ENCODE data around the gene GSTA4. TPM values are rescaled to one million over a fixed set of nuclear protein-coding genes. Genes with fewer than 3 reads are reported as not detected.

The GSTA4 gene
- total and polyA plus RNA-seq, 12 donors = 9.4 to 16.3 (median 12.0) TPM

DNA sequence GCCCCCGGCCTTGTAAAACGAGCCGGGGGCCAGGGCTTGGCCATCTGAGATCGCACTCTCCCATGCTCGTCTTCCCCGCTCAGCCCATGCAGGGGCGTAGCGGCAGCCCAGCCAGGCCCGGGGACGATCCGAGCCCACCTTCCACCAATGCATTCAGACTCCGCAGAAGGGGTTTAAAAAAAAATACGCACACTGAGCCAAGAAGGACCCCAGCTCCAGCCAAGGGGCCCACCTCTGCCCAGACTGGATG is 320 bp downstream of the GSTA4 start:
- H3K4me3 ChIP-seq = peak overlapping the region; percentile 58 to 91 (median 73)
- H3K27ac ChIP-seq = peak overlapping the region; percentile 86 to 96 (median 91)
- peak; percentile 20 to 52 (median 48) for ATAC-seq
- no peaks in the 10 kb centered on the region for H3K27me3 ChIP-seq
- 0% methylated on average over 13 of the region's 13 CpGs for WGBS, 2 donors
- peaks cover 0 to 15% (median 0%) of the 10 kb centered on the region in 9 donors for H3K36me3 ChIP-seq
- TF ChIP-seq, protein P1, sequence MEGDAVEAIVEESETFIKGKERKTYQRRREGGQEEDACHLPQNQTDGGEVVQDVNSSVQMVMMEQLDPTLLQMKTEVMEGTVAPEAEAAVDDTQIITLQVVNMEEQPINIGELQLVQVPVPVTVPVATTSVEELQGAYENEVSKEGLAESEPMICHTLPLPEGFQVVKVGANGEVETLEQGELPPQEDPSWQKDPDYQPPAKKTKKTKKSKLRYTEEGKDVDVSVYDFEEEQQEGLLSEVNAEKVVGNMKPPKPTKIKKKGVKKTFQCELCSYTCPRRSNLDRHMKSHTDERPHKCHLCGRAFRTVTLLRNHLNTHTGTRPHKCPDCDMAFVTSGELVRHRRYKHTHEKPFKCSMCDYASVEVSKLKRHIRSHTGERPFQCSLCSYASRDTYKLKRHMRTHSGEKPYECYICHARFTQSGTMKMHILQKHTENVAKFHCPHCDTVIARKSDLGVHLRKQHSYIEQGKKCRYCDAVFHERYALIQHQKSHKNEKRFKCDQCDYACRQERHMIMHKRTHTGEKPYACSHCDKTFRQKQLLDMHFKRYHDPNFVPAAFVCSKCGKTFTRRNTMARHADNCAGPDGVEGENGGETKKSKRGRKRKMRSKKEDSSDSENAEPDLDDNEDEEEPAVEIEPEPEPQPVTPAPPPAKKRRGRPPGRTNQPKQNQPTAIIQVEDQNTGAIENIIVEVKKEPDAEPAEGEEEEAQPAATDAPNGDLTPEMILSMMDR (IDR thresholded peaks at IDR 0.05) = no peak
- peaks cover 0 to 31% (median 19%) of the 10 kb centered on the region in 9 donors for H3K4me1 ChIP-seq
- peak; percentile 32 to 33 for DNase-seq
- intact Hi-C loops (cut with DNase I) = loop anchor here in 5 of 10 donors (1.0 to 10.0 kb wide), 10 partner anchors 48 to 580 kb away; partner anchors contain the start of genes GCLC (in 2 of the 5) and FBXO9 (in 1 of the 5)
- H3K9me3 ChIP-seq = no peaks in the 10 kb centered on the region

DNA sequence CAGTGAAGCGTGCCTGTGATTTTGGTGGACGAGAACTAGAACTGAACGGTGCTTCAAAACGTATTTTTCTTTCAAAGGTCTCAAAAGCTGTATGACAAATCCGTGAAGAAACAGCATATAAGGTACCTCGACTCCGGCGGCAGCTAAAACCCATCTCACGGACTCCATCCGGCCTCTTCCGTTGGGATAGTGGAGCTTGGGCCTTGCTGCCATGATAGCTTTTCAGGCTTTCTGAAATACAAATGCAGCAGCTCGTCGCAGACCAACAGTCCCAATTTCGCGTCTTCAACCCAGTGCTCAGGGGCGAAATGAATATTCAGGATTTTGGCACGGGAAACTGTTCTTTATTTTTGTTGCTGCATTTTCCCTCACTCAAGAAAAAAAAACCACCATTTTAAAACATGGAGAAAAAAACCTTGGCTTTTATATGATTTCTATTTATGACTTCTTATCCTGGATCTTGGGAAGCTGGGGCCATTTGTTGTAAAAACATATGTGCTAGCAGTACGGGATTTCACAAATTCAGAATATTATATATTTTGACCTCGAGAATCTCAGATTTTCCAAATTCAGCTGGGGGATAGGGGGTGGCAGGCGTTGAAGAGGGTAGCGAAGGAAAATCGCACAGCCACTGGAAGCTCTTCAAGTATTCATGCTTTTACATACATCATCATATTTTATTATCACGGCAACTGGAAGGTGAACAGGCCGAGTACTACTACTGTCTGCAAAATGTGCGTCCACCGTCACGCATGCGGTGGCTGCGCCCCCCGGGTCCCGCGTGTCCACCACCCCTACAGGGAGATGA is 849 bp downstream of the GSTA4 start:
- H3K36me3 ChIP-seq = peaks cover 0 to 20% (median 0%) of the 10 kb centered on the region in 9 donors
- H3K4me1 ChIP-seq = peaks cover 0 to 31% (median 19%) of the 10 kb centered on the region in 9 donors
- 3 to 6% methylated on average over 32 of the region's 32 CpGs for WGBS, 2 donors
- ATAC-seq (peak in 4 of 8 donors; percentile 17 to 25 (median 18)), DNase-seq (peak; percentile 20 to 22)
- H3K4me3 ChIP-seq = peak overlapping the region; percentile 58 to 91 (median 73)
- H3K27me3 ChIP-seq = no peaks in the 10 kb centered on the region
- H3K27ac ChIP-seq = peak overlapping the region; percentile 86 to 96 (median 91)
- TF ChIP-seq, protein P1 (IDR thresholded peaks at IDR 0.05) = no peak
- intact Hi-C loops (cut with DNase I) = loop anchor here in 3 of 10 donors (5.0 to 10.0 kb wide), 6 partner anchors 109 to 579 kb away; partner anchors contain the start of gene GCLC (in 2 of the 3)
- H3K9me3 ChIP-seq = no peaks in the 10 kb centered on the region

DNA sequence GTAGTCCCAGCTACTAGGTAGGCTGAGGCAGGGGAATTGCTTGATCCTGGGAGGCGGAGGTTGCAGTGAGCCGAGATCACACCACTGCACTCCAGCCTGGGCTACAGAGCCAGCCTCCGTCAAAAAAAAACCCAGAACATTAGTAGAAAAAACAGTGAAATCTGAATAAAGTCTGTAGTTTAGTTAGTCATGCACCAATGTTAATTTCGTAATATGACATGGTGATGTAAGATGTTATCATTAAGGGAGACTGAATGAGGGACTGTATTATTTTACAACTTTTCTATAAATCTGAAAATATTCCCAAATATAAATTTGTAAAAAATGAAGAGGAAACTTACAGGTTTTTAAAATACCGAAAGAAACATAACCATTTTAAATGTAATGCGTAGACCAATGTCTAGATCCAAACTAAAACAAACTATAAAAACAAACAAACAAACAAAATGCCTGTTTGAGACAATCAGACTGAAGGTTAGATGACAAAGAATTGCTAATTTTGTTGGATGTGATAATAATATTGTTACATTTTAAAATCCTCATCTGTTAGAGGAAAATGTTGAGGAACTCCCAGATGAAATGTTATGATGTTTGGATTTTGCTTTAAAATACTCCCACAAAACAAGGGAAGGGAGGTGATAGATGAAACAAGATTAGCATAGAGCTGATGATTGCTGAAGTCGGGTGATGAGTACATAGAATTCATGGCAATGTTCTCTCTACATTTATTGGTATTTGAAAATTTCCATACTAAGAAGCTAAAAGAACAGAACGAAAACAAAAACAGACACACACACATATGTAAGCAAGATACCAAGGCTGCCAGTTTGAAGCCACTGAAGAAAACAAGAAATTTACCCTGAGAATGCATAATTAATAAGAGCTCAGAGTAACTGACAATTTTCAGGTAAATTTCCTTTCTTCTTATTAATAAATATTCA is 1.8 kb downstream of the GSTA4 start:
- ATAC-seq = no peak
- H3K27me3 ChIP-seq = no peaks in the 10 kb centered on the region
- peak overlapping the region; percentile 86 to 96 (median 91) for H3K27ac ChIP-seq
- TF ChIP-seq, protein P1 (IDR thresholded peaks at IDR 0.05) = no peak
- H3K4me1 ChIP-seq = peaks cover 0 to 31% (median 19%) of the 10 kb centered on the region in 9 donors
- H3K9me3 ChIP-seq = no peaks in the 10 kb centered on the region
- intact Hi-C loops (cut with DNase I) = loop anchor here in 3 of 10 donors (5.0 to 10.0 kb wide), 6 partner anchors 108 to 578 kb away; partner anchors contain the start of gene GCLC (in 2 of the 3)
- WGBS, 2 donors = 68 to 73% methylated on average over 8 of the region's 8 CpGs
- DNase-seq = no peak
- H3K36me3 ChIP-seq = peaks cover 0 to 25% (median 0%) of the 10 kb centered on the region in 9 donors
- peak overlapping the region; percentile 58 to 91 (median 73) for H3K4me3 ChIP-seq

DNA sequence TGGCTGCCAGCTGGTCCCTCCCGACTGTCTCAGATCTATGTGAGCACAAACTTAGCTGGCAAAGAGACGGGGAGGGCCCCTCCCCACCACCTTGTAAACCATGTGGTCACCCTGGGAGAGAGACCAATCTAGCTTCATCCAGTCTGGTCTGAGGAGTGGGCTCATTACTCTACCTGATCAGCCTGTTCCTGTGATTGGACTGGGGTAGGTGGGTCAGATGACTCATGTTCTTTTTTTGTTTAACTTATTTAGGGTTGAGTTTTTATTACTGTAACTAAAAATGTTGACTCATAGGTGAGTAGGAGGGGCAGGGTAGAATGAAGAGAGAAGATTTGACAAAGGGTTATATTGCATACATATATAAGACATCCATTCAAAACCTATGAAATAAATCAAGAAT is 4.7 kb downstream of the GSTA4 start:
- Histone ChIP-seq H3K4me1 (peaks cover 0 to 21% (median 16%) of the 10 kb centered on the region in 9 donors), H3K27me3 (no peaks in the 10 kb centered on the region), H3K4me3 (no peak overlapping the region), H3K36me3 (peaks cover 0 to 37% (median 0%) of the 10 kb centered on the region in 9 donors), H3K9me3 (no peaks in the 10 kb centered on the region), H3K27ac (no peak overlapping the region)
- TF ChIP-seq, protein P1 (IDR thresholded peaks at IDR 0.05) = no peak
- DNase-seq = no peak
- no peak for ATAC-seq
- intact Hi-C loops (cut with DNase I) = loop anchor here in 3 of 10 donors (5.0 to 10.0 kb wide), 6 partner anchors 106 to 576 kb away; partner anchors contain the start of gene GCLC (in 2 of the 3)
- WGBS, 2 donors = 95 to 96% methylated on average over 2 of the region's 2 CpGs

Measured in heart right ventricle (tissue), 16 donors.